GM19035 (cell line): ENCODE results near the gene TPP2.

Experiments
- ATAC-seq: cut with Tn5 transposase; IDR thresholded peaks from one replicate; pipeline ENCODE4 v1.9.1; 2021; ENCODE audit not compliant: unreplicated experiment

TPP2 gene

GRCh38 chr13:102651892-102652291 is 55.1 kb downstream of the TPP2 start:
- no peak for ATAC-seq

- ATAC-seq: no peak
These were observed 58.0 kb downstream of the TPP2 start for GRCh38 chr13:102654756-102655155.

GRCh38 chr13:102657630-102658029 is 60.8 kb downstream of the TPP2 start:
- no peak for ATAC-seq

- ATAC-seq: no peak
These were observed 61.9 kb downstream of the TPP2 start for GRCh38 chr13:102658660-102659059.

GRCh38 chr13:102659168-102659713 is 62.5 kb downstream of the TPP2 start:
- no peak for ATAC-seq

- no peak for ATAC-seq
These were observed 70.2 kb downstream of the TPP2 start for GRCh38 chr13:102667023-102667422.

GRCh38 chr13:102667911-102668310 is 71.1 kb downstream of the TPP2 start:
- ATAC-seq: no peak

GRCh38 chr13:102670130-102670529 is 73.3 kb downstream of the TPP2 start:
- ATAC-seq: no peak

GRCh38 chr13:102675115-102675514 is 78.3 kb downstream of the TPP2 start:
- no peak for ATAC-seq

GRCh38 chr13:102677122-102677521 is 80.3 kb downstream of the TPP2 start:
- no peak for ATAC-seq

- no peak for ATAC-seq
These were observed 81.7 kb downstream of the TPP2 start for GRCh38 chr13:102678339-102679107.

- no peak for ATAC-seq
These were observed 82.8 kb downstream of the TPP2 start for GRCh38 chr13:102679449-102680132.

GRCh38 chr13:102680133-102680717 is 83.4 kb downstream of the TPP2 start:
- no peak for ATAC-seq

GRCh38 chr13:102680842-102681740 is 84.3 kb downstream of the TPP2 start:
- peak; percentile 48 for ATAC-seq

GRCh38 chr13:102682211-102682610 is 85.4 kb downstream of the TPP2 start:
- no peak for ATAC-seq

- ATAC-seq: no peak
These were observed 85.9 kb downstream of the TPP2 start for GRCh38 chr13:102682727-102683126.

- no peak for ATAC-seq
These were observed 86.9 kb downstream of the TPP2 start for GRCh38 chr13:102683637-102684036.

GRCh38 chr13:102686024-102686423 is 89.2 kb downstream of the TPP2 start:
- ATAC-seq: no peak

GRCh38 chr13:102687520-102687919 is 90.7 kb downstream of the TPP2 start:
- no peak for ATAC-seq

- no peak for ATAC-seq
These were observed 91.7 kb downstream of the TPP2 start for GRCh38 chr13:102688306-102688973.
